HepG2 (cell line): Measurements from ENCODE around the gene RABGAP1L. TPM values are rescaled to one million over a fixed set of nuclear protein-coding genes. Genes with fewer than 3 reads are reported as not detected.
A peak's percentile ranks its signal among the peaks of the same experiment; 100 is the strongest.

ENCODE experiments used
- CHD2 ChIP-seq: IDR thresholded peaks from 2 replicates; pipeline ENCODE4 v1.6.1; 2011; ENCODE audit warnings: low read depth, low read length, improper control_type of control experiment
- FOXJ3 ChIP-seq: sonication (generic); formaldehyde crosslinking; IDR thresholded peaks from 2 replicates; pipeline ENCODE4 v1.4.0; 2020; ENCODE audit warnings: missing genetic modification reagents, mild to moderate bottlenecking, borderline replicate concordance
- GLI4 ChIP-seq: sonication (generic); formaldehyde crosslinking; IDR thresholded peaks from 2 replicates; pipeline ENCODE4 v1.5.1; 2020; ENCODE audit warnings: missing genetic modification reagents, mild to moderate bottlenecking, moderate library complexity, borderline replicate concordance
- MBNL3 ChIP-seq: fragments of 250-450 bp; sonication (Bioruptor Pico); conservative IDR thresholded peaks from 2 replicates; pipeline ENCODE4 v1.8.0; 2022; ENCODE audit warnings: mild to moderate bottlenecking, inconsistent platforms
- MEF2D ChIP-seq: sonication (generic); formaldehyde crosslinking; IDR thresholded peaks from 2 replicates; pipeline ENCODE4 v1.5.1; 2020; ENCODE audit warnings: mild to moderate bottlenecking, missing genetic modification reagents
- NCOA1 ChIP-seq: sonication (generic); formaldehyde crosslinking; IDR thresholded peaks from 2 replicates; pipeline ENCODE4 v1.9.0; 2021; ENCODE audit warnings: missing genetic modification reagents
- NFYC ChIP-seq: IDR thresholded peaks from 2 replicates; pipeline ENCODE4 v1.6.1; 2016; ENCODE audit warnings: missing genetic modification reagents, missing compliant biosample characterization
- RBAK ChIP-seq: sonication (generic); formaldehyde crosslinking; IDR thresholded peaks from 2 replicates; pipeline ENCODE4 v1.5.1; 2020; ENCODE audit warnings: mild to moderate bottlenecking, missing genetic modification reagents
- RFX3 ChIP-seq: IDR thresholded peaks from 2 replicates; pipeline ENCODE4 v1.6.1; 2016; ENCODE audit warnings: missing biosample characterization, missing genetic modification reagents
- U2AF2 ChIP-seq: fragments of 200-400 bp; formaldehyde crosslinking; IDR thresholded peaks from 2 replicates; pipeline ENCODE4 v1.6.1; 2017; ENCODE audit warnings: low read depth, mild to moderate bottlenecking, low read length
- ZBTB21 ChIP-seq: sonication (generic); formaldehyde crosslinking; IDR thresholded peaks from 2 replicates; pipeline ENCODE4 v1.4.0; 2020; ENCODE audit warnings: missing genetic modification reagents
- ZNF230 ChIP-seq: sonication (generic); formaldehyde crosslinking; IDR thresholded peaks from 2 replicates; pipeline ENCODE4 v1.4.0; 2020; ENCODE audit warnings: mild to moderate bottlenecking, missing genetic modification reagents
- ZNF30 ChIP-seq: sonication (generic); formaldehyde crosslinking; IDR thresholded peaks from 2 replicates; pipeline ENCODE4 v1.5.0; 2020; ENCODE audit warnings: mild to moderate bottlenecking, missing genetic modification reagents
- ZNF354B ChIP-seq: sonication (generic); formaldehyde crosslinking; IDR thresholded peaks from 2 replicates; pipeline ENCODE4 v1.8.0; 2022; ENCODE audit warnings: mild to moderate bottlenecking, missing genetic modification reagents
- ZNF446 ChIP-seq: sonication (generic); formaldehyde crosslinking; IDR thresholded peaks from 2 replicates; pipeline ENCODE4 v1.5.0; 2020; ENCODE audit warnings: mild to moderate bottlenecking, missing genetic modification reagents
- ZNF598 ChIP-seq: sonication (generic); formaldehyde crosslinking; IDR thresholded peaks from 2 replicates; pipeline ENCODE4 v1.5.1; 2020; ENCODE audit warnings: mild to moderate bottlenecking, missing genetic modification reagents, borderline replicate concordance
- ZZZ3 ChIP-seq: sonication (generic); formaldehyde crosslinking; IDR thresholded peaks from 2 replicates; pipeline ENCODE4 v1.4.0; 2020; ENCODE audit warnings: missing genetic modification reagents, mild to moderate bottlenecking, borderline replicate concordance
- polyA plus RNA-seq, 8 experiments: library from polyadenylated mRNA; depleted of rRNA in 3 of 8; stranded (reverse) in 7 of 8; unstranded in 1 of 8; fragments of >200 nt; fragmentation: Illumina TruSeq in 4 of 8; extraction: Trizol in 4 of 8; gene quantifications; 2 replicates each; pipeline versions ENCODE4 v1.2.1 to v1.2.3, GENCODE V29; 2011 to 2016; ENCODE audit warnings: low read depth in 4 of 8, missing spikeins in 1 of 8, mixed read lengths in 1 of 8; ENCODE audit not compliant: insufficient read depth in 1 of 8
- total RNA-seq, 5 experiments: library from RNA; depleted of rRNA; stranded (reverse); fragments of >200 nt; fragmentation: Illumina TruSeq; extraction: Trizol; gene quantifications; 2 replicates each; pipeline ENCODE4 v1.2.3, GENCODE V29; 2016; ENCODE audit warnings: low read depth in 1 of 5
- TF ChIP-seq, protein P1 (sequence below): sonication (generic); formaldehyde crosslinking; conservative IDR thresholded peaks from 2 replicates; pipeline ENCODE4 v1.4.0; 2020; ENCODE audit warnings: mild to moderate bottlenecking, missing genetic modification reagents, moderate library complexity
- TF ChIP-seq, protein P2 (sequence below): fragments of 450-650 bp; IDR thresholded peaks from 2 replicates; pipeline ENCODE4 v1.6.1; 2017
- TF ChIP-seq, protein P3 (sequence below): conservative IDR thresholded peaks from 2 replicates; pipeline ENCODE4 v1.6.1; 2018; ENCODE audit warnings: missing genetic modification reagents
- TF ChIP-seq, protein P4 (sequence below): sonication (generic); formaldehyde crosslinking; IDR thresholded peaks from 2 replicates; pipeline ENCODE4 v1.5.0; 2020; ENCODE audit warnings: mild to moderate bottlenecking, missing genetic modification reagents

The RABGAP1L gene
- total and polyA plus RNA-seq, 2 of the 13 experiments (the other 11 are each of a cell fraction or from before 2014, with no cell fraction given), result 7.9 to 22.6 TPM

DNA sequence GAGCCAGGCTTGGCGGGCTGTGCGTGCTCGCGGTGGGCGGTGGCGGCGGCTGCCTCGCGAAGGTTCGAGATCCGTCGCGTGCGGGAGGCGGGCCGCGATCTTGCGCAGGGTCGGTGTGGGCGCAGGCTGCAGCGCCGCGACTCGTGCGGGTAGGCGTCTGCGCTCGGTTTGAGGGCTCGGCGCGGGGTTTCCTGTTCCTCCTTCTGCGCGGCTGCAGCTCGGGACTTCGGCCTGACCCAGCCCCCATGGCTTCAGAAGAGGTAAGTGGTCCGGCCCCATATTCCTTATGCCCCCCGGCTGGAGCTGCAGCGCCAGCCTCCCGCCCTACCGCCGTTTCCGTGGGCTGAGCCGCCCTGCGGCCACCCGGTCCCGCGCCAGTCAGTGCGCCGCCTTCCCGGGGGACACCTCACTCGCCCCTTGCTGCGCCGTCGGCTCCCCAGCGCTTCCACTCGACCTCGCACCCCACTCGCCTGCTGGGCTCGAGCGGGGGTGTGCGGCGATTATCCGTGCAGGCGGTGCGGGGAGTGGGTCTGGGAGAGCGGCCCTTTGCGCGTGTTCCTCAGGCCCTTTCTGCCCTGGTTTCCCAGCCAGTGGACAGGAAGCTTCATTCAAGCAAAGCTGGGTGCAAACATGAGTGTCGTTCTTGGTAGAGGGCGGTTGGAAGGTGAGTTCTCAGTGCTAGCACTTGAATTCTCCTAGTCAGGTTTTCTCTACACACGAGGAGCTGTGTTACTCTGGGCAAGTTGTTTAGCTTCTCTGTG is 840.8 kb downstream of the RABGAP1L start, which contains the start of gene CACYBP (continued):
- TF ChIP-seq ZNF30 (CRISPR knock-in tag), result no peak
- no peak; the same call in 1 of the 2 replicates for TF ChIP-seq CHD2
- TF ChIP-seq ZNF598 (CRISPR knock-in tag), result no peak; the same call in 1 of the 2 replicates
- TF ChIP-seq RBAK (CRISPR knock-in tag), result no peak
- TF ChIP-seq MBNL3, result no peak
- no peak for TF ChIP-seq GLI4
- TF ChIP-seq, protein P1, sequence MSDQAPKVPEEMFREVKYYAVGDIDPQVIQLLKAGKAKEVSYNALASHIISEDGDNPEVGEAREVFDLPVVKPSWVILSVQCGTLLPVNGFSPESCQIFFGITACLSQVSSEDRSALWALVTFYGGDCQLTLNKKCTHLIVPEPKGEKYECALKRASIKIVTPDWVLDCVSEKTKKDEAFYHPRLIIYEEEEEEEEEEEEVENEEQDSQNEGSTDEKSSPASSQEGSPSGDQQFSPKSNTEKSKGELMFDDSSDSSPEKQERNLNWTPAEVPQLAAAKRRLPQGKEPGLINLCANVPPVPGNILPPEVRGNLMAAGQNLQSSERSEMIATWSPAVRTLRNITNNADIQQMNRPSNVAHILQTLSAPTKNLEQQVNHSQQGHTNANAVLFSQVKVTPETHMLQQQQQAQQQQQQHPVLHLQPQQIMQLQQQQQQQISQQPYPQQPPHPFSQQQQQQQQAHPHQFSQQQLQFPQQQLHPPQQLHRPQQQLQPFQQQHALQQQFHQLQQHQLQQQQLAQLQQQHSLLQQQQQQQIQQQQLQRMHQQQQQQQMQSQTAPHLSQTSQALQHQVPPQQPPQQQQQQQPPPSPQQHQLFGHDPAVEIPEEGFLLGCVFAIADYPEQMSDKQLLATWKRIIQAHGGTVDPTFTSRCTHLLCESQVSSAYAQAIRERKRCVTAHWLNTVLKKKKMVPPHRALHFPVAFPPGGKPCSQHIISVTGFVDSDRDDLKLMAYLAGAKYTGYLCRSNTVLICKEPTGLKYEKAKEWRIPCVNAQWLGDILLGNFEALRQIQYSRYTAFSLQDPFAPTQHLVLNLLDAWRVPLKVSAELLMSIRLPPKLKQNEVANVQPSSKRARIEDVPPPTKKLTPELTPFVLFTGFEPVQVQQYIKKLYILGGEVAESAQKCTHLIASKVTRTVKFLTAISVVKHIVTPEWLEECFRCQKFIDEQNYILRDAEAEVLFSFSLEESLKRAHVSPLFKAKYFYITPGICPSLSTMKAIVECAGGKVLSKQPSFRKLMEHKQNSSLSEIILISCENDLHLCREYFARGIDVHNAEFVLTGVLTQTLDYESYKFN (CRISPR knock-in tag), result peak; percentile 46; the same call in 1 of the 2 replicates
- TF ChIP-seq NFYC, result no peak
- TF ChIP-seq, protein P2, sequence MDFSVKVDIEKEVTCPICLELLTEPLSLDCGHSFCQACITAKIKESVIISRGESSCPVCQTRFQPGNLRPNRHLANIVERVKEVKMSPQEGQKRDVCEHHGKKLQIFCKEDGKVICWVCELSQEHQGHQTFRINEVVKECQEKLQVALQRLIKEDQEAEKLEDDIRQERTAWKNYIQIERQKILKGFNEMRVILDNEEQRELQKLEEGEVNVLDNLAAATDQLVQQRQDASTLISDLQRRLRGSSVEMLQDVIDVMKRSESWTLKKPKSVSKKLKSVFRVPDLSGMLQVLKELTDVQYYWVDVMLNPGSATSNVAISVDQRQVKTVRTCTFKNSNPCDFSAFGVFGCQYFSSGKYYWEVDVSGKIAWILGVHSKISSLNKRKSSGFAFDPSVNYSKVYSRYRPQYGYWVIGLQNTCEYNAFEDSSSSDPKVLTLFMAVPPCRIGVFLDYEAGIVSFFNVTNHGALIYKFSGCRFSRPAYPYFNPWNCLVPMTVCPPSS, result no peak
- peak; percentile 98 for TF ChIP-seq ZNF230 (CRISPR knock-in tag)
- TF ChIP-seq, protein P3, sequence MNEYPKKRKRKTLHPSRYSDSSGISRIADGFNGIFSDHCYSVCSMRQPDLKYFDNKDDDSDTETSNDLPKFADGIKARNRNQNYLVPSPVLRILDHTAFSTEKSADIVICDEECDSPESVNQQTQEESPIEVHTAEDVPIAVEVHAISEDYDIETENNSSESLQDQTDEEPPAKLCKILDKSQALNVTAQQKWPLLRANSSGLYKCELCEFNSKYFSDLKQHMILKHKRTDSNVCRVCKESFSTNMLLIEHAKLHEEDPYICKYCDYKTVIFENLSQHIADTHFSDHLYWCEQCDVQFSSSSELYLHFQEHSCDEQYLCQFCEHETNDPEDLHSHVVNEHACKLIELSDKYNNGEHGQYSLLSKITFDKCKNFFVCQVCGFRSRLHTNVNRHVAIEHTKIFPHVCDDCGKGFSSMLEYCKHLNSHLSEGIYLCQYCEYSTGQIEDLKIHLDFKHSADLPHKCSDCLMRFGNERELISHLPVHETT, result no peak; the same call in 1 of the 2 replicates
- no peak for TF ChIP-seq RFX3 (CRISPR knock-in tag)
- TF ChIP-seq, protein P4, sequence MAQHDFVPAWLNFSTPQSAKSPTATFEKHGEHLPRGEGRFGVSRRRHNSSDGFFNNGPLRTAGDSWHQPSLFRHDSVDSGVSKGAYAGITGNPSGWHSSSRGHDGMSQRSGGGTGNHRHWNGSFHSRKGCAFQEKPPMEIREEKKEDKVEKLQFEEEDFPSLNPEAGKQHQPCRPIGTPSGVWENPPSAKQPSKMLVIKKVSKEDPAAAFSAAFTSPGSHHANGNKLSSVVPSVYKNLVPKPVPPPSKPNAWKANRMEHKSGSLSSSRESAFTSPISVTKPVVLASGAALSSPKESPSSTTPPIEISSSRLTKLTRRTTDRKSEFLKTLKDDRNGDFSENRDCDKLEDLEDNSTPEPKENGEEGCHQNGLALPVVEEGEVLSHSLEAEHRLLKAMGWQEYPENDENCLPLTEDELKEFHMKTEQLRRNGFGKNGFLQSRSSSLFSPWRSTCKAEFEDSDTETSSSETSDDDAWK (CRISPR knock-in tag), result no peak
- no peak for TF ChIP-seq ZBTB21 (CRISPR knock-in tag)
- TF ChIP-seq ZNF446 (CRISPR knock-in tag), result peak; percentile 50; the same call in 1 of the 2 replicates
- no peak for TF ChIP-seq ZNF354B (CRISPR knock-in tag)
- no peak; the same call in 1 of the 2 replicates for TF ChIP-seq ZZZ3 (CRISPR knock-in tag)
- TF ChIP-seq NCOA1 (CRISPR knock-in tag), result 0 out of 2 replicates have a peak, but pooled peaks have one; percentile 42
- TF ChIP-seq FOXJ3 (CRISPR knock-in tag), result no peak; the same call in 1 of the 2 replicates
- TF ChIP-seq U2AF2, result no peak
- 0 out of 2 replicates have a peak, but pooled peaks have one; percentile 9 for TF ChIP-seq MEF2D (CRISPR knock-in tag)
